HCT116 (cell line): ENCODE results near the gene SEC14L1.

Experiments used
- EGR1 ChIP-seq: IDR thresholded peaks from 2 replicates; pipeline ENCODE4 v1.6.1; 2012; ENCODE audit warnings: low read depth
- ELF1 ChIP-seq: IDR thresholded peaks from 2 replicates; pipeline ENCODE4 v1.6.1; 2012; ENCODE audit warnings: low read depth, borderline replicate concordance
- EZH2 ChIP-seq: fragments of 200-600 bp; sonication (generic); IDR thresholded peaks from 2 replicates; pipeline ENCODE4 v1.6.1; 2017; ENCODE audit warnings: antibody characterized with exemption, mixed run types
- EZH2phosphoT487 ChIP-seq: fragments of 200-600 bp; IDR thresholded peaks from 2 replicates; pipeline ENCODE4 v1.6.1; 2018; ENCODE audit warnings: antibody characterized with exemption, borderline replicate concordance
- JUND ChIP-seq: IDR thresholded peaks from 2 replicates; pipeline ENCODE4 v1.6.1; 2012
- SIN3A ChIP-seq: IDR thresholded peaks from 2 replicates; pipeline ENCODE4 v1.6.1; 2012; ENCODE audit warnings: low read depth
- SP1 ChIP-seq: IDR thresholded peaks from 2 replicates; pipeline ENCODE4 v1.6.1; 2012; ENCODE audit warnings: low read depth
- ZFX ChIP-seq: fragments of 450-650 bp; IDR thresholded peaks from 2 replicates; pipeline ENCODE4 v1.6.1; 2017
- TF ChIP-seq, protein P1 (sequence below), 3 experiments: fragments of 200-600 bp in 1 of 3; sonication (generic) in 1 of 3; IDR thresholded peaks in 2 of 3; conservative IDR thresholded peaks in 1 of 3; 2 replicates each; pipeline ENCODE4 v1.5.1; 2012 to 2017; ENCODE audit warnings: low read depth in 2 of 3, low read length in 2 of 3, antibody characterized with exemption in 1 of 3, borderline replicate concordance in 1 of 3, control low read depth in 1 of 3, mild to moderate bottlenecking in 1 of 3, mixed read lengths in 1 of 3, mixed run types in 1 of 3, moderate library complexity in 1 of 3; ENCODE audit not compliant: insufficient read depth in 1 of 3

DNA sequence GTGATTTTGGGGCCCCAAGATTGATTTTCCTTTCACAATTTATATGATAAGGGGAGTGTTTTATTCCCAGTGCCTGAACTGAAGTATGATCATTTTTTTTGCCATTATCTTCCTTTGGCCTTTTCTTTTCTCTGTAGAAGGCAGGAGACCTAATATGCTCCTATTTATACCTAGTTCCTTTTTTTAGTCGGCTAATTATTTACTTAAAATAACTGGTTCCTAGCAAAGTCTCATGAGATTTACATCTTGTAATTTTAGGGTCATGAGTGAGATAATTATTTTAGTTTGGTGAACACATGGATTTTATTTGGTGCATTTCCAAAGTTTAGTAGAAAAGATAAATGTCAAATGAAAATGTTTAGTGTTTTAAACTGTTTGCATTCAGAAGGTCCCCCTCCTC is 24.8 kb downstream of the SEC14L1 start:
- TF ChIP-seq, protein P1, sequence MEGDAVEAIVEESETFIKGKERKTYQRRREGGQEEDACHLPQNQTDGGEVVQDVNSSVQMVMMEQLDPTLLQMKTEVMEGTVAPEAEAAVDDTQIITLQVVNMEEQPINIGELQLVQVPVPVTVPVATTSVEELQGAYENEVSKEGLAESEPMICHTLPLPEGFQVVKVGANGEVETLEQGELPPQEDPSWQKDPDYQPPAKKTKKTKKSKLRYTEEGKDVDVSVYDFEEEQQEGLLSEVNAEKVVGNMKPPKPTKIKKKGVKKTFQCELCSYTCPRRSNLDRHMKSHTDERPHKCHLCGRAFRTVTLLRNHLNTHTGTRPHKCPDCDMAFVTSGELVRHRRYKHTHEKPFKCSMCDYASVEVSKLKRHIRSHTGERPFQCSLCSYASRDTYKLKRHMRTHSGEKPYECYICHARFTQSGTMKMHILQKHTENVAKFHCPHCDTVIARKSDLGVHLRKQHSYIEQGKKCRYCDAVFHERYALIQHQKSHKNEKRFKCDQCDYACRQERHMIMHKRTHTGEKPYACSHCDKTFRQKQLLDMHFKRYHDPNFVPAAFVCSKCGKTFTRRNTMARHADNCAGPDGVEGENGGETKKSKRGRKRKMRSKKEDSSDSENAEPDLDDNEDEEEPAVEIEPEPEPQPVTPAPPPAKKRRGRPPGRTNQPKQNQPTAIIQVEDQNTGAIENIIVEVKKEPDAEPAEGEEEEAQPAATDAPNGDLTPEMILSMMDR (IDR thresholded peaks at IDR 0.05 in 2 of 3, conservative IDR thresholded peaks at IDR 0.05 in 1 of 3; ENCODE audit: borderline replicate concordance in 1 of 3, insufficient read depth in 1 of 3, low read depth in 2 of 3, low read length in 2 of 3) = no peak
- TF ChIP-seq ELF1 (no peak), SP1 (no peak), EZH2phosphoT487 (no peak), SIN3A (no peak), EGR1 (no peak), ZFX (no peak), JUND (no peak), EZH2 (no peak)
